Measurements from ENCODE around the gene VKORC1L1.

The VKORC1L1 gene

DNA sequence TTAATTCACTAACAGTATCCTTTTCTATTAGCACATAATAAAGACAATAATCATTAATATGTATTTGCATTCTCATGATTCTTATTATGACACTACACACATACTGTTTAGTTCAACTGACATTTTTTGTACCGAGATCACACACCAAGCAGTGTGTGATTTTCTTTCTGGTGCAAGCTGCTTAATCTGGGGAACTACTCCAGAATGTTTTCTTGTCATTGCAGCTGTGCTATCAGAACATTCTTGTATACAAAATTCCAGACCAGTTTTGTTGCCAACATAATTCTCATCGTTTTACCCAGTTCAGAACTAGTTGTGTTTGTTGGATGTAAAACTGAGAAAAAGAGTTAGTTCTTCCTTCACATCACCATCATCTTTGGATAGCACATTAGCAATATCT, 37.4 kb downstream of the VKORC1L1 start:
- Histone ChIP-seq H3K9me3 (ENCODE audit: control insufficient read depth in 2 of 2, low read length in 2 of 2) (no peaks in the 10 kb centered on the region), H3K9ac (ENCODE audit: low read length in 2 of 2) (no peak overlapping the region), H3K4me3 (ENCODE audit: low read length in 2 of 2) (no peak overlapping the region), H3K27ac (ENCODE audit: low read length) (no peak overlapping the region), H3K4me1 (ENCODE audit: control insufficient read depth, insufficient read depth, low read length) (no peaks in the 10 kb centered on the region), H3K36me3 (ENCODE audit: control insufficient read depth in 2 of 2, insufficient read depth in 2 of 2, low read length in 2 of 2) (no peaks in the 10 kb centered on the region), H3K27me3 (ENCODE audit: control insufficient read depth in 1 of 2, insufficient read depth in 2 of 2, low read length in 2 of 2) (no peaks in the 10 kb centered on the region)

DNA sequence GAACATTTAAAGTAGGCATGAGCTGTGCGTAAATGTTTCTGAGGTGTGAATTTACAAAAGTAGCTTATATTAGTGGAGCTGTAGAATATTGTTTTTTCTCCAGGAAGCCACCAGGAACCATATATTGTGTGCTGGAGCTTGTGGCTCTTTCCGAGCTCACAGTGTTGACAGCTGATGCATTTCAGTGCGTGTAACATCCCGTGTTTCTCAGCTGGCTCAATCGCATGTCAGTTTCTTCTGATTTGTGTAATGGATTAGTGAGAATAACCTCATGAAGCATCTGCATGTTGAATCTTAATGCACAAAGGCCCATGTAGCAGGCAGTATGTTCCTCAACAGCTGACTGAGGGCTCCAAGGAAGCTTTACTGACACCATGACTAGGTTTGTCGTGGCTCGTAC, 39.4 kb downstream of the VKORC1L1 start:
- H3K4me3 ChIP-seq (ENCODE audit: low read length in 2 of 2): no peak overlapping the region
- no peak overlapping the region for H3K27ac ChIP-seq (ENCODE audit: low read length)
- H3K4me1 ChIP-seq (ENCODE audit: control insufficient read depth, insufficient read depth, low read length): no peaks in the 10 kb centered on the region

DNA sequence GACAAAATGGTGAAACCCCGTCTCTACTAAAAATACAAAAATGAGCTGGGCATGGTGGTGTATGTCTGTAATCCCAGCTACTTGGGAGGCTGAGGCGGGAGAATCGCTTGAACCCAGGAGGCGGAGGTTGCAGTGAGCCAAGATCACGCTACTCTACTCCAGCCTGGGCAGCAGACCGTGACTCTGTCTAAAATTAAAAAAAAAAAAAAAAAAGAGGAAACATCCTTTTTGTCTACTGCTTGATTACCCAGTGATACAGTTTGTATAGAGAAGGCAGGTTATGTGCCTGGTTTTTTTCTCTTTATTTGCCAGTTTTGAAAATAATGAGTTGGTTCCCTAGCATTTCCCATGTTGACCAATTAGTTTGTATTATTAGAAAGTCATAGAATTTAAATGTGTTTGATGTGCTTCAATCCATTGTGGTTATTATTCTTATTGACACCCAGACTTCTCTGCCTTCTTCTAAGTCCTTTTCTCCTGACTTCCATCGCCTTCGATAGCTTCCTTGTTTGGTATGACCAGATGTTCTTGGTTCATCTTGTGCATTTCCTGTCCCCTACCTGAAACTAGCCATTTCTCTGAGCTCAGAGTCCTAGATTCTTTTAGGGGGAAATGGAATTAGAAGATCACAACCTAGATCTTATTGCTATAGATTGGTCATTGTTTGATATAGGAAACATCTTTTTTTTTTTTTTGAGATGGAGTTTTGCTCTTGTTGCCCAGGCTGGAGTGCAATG, 43.2 kb downstream of the VKORC1L1 start:
- Histone ChIP-seq H3K9ac (ENCODE audit: low read length in 2 of 2) (no peak overlapping the region), H3K9me3 (ENCODE audit: control insufficient read depth in 2 of 2, low read length in 2 of 2) (no peaks in the 10 kb centered on the region), H3K27ac (ENCODE audit: low read length) (no peak overlapping the region), H3K4me3 (ENCODE audit: low read length in 2 of 2) (no peak overlapping the region), H3K36me3 (ENCODE audit: control insufficient read depth in 2 of 2, insufficient read depth in 2 of 2, low read length in 2 of 2) (no peaks in the 10 kb centered on the region), H3K4me1 (ENCODE audit: control insufficient read depth, insufficient read depth, low read length) (no peaks in the 10 kb centered on the region), H3K27me3 (ENCODE audit: control insufficient read depth in 1 of 2, insufficient read depth in 2 of 2, low read length in 2 of 2) (no peaks in the 10 kb centered on the region)

More for the DNA sequence above, 39.4 kb downstream of the VKORC1L1 start:
- Histone ChIP-seq H3K36me3 (ENCODE audit: control insufficient read depth in 2 of 2, insufficient read depth in 2 of 2, low read length in 2 of 2) (no peaks in the 10 kb centered on the region), H3K27me3 (ENCODE audit: control insufficient read depth in 1 of 2, insufficient read depth in 2 of 2, low read length in 2 of 2) (no peaks in the 10 kb centered on the region), H3K9ac (ENCODE audit: low read length in 2 of 2) (no peak overlapping the region), H3K9me3 (ENCODE audit: control insufficient read depth in 2 of 2, low read length in 2 of 2) (no peaks in the 10 kb centered on the region)

DNA sequence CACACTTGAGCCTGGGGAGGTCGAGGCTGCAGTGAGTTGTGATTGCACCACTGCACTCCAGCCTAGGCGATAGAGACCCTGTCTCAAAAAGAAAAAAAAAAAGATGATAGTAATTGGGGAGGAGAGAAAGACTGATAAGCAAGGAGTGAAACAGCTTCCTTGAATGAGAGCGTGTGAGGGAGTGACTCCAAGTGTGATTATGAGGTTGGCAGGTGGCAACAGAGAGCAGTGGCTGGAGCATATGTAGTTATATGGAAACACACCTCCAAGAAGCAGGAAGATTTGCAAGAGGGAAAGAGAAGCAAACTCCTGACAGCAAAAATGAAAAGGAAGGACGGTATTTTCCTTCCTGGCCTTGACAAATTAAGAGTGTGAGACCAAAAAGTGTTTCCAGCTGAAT, 50.4 kb downstream of the VKORC1L1 start:
- H3K36me3 ChIP-seq (ENCODE audit: control insufficient read depth in 2 of 2, insufficient read depth in 2 of 2, low read length in 2 of 2): no peaks in the 10 kb centered on the region
- H3K9ac ChIP-seq (ENCODE audit: low read length in 2 of 2): no peak overlapping the region
- H3K9me3 ChIP-seq (ENCODE audit: control insufficient read depth in 2 of 2, low read length in 2 of 2): no peaks in the 10 kb centered on the region
- H3K4me1 ChIP-seq (ENCODE audit: control insufficient read depth, insufficient read depth, low read length): no peaks in the 10 kb centered on the region
- no peak overlapping the region for H3K4me3 ChIP-seq (ENCODE audit: low read length in 2 of 2)
- no peak overlapping the region for H3K27ac ChIP-seq (ENCODE audit: low read length)
- no peaks in the 10 kb centered on the region for H3K27me3 ChIP-seq (ENCODE audit: control insufficient read depth in 1 of 2, insufficient read depth in 2 of 2, low read length in 2 of 2)

DNA sequence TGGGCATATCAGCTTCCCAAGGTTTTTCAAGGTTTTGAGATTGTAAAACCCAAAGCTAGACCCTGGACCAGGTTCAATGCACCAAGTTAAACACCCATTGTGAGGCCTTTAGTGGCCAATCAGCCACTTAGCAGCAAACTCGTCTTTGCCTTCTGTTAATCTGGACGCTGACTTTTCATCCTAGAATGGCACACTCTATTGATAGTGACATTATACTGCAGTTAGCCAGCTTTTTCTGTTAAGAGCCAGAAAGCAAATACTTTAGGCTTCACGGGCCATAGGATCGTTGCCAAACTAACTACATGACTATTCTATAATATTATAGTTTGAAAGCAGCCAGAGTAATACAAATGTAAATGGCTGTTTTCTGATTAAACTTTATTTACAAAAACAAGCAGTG, 51.3 kb downstream of the VKORC1L1 start:
- Histone ChIP-seq H3K27ac (ENCODE audit: low read length) (no peak overlapping the region), H3K9ac (ENCODE audit: low read length in 2 of 2) (no peak overlapping the region), H3K27me3 (ENCODE audit: control insufficient read depth in 1 of 2, insufficient read depth in 2 of 2, low read length in 2 of 2) (no peaks in the 10 kb centered on the region), H3K9me3 (ENCODE audit: control insufficient read depth in 2 of 2, low read length in 2 of 2) (no peaks in the 10 kb centered on the region), H3K4me1 (ENCODE audit: control insufficient read depth, insufficient read depth, low read length) (no peaks in the 10 kb centered on the region), H3K36me3 (ENCODE audit: control insufficient read depth in 2 of 2, insufficient read depth in 2 of 2, low read length in 2 of 2) (no peaks in the 10 kb centered on the region), H3K4me3 (ENCODE audit: low read length in 2 of 2) (no peak overlapping the region)

- H3K9me3 ChIP-seq (ENCODE audit: control insufficient read depth in 2 of 2, low read length in 2 of 2): no peaks in the 10 kb centered on the region
- H3K4me3 ChIP-seq (ENCODE audit: low read length in 2 of 2): no peak overlapping the region
- no peaks in the 10 kb centered on the region for H3K4me1 ChIP-seq (ENCODE audit: control insufficient read depth, insufficient read depth, low read length)
- H3K9ac ChIP-seq (ENCODE audit: low read length in 2 of 2): no peak overlapping the region
- no peaks in the 10 kb centered on the region for H3K27me3 ChIP-seq (ENCODE audit: control insufficient read depth in 1 of 2, insufficient read depth in 2 of 2, low read length in 2 of 2)
- no peak overlapping the region for H3K27ac ChIP-seq (ENCODE audit: low read length)
- no peaks in the 10 kb centered on the region for H3K36me3 ChIP-seq (ENCODE audit: control insufficient read depth in 2 of 2, insufficient read depth in 2 of 2, low read length in 2 of 2)
Measured at GRCh38 chr7:65925040-65925439, 52.2 kb downstream of the VKORC1L1 start.

GRCh38 chr7:65926588-65926987, 53.7 kb downstream of the VKORC1L1 start:
- H3K9ac ChIP-seq (ENCODE audit: low read length in 2 of 2): no peak overlapping the region
- H3K36me3 ChIP-seq (ENCODE audit: control insufficient read depth in 2 of 2, insufficient read depth in 2 of 2, low read length in 2 of 2): no peaks in the 10 kb centered on the region
- no peak overlapping the region for H3K27ac ChIP-seq (ENCODE audit: low read length)
- no peaks in the 10 kb centered on the region for H3K4me1 ChIP-seq (ENCODE audit: control insufficient read depth, insufficient read depth, low read length)
- no peak overlapping the region for H3K4me3 ChIP-seq (ENCODE audit: low read length in 2 of 2)
- H3K27me3 ChIP-seq (ENCODE audit: control insufficient read depth in 1 of 2, insufficient read depth in 2 of 2, low read length in 2 of 2): no peaks in the 10 kb centered on the region
- H3K9me3 ChIP-seq (ENCODE audit: control insufficient read depth in 2 of 2, low read length in 2 of 2): no peaks in the 10 kb centered on the region

DNA sequence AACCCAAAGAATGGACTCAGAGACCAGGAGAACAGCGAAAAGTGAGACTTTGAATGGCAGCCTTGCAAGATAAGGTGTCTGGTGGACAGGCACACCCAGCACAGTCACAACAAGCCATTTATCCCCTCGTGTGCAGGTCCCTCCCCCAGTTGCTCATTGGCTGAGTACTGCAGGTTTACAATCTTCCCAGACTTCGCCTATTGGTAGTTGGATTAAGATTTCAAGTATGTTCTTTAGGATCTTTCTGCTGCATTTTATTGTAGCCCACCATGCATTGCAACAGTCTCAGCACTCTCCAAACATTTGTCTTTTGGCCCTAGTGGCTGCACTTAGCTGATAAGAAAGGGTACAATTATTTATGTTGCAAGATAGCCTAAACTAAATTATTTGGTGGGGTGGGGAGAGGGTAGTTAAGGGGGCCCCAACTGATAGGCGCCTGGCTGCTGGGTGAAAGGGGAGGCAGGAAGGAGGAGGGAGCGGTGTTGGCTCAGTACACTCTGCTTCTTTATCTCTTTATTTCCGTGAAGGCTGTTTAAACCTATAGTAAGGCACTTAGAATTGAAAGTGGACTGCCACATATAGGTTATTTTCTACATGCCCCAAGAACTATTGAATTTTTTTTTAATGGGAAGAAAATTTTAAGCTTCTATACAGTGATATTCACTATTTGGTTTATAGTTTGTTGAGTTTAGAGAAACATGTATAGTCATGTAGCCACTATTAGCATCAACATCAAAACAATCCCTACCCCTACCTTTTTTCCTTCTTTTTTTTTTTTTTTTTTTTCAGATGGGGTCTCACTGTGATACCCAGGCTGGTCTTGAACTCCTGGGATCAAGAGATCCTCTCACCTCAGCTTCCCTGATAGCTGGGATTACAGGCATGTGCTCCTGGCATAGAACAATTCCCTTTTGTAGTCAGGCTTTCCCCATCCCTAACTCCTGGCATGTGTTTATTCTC, 54.9 kb downstream of the VKORC1L1 start:
- H3K27ac ChIP-seq (ENCODE audit: low read length): no peak overlapping the region
- H3K4me3 ChIP-seq (ENCODE audit: low read length in 2 of 2): no peak overlapping the region
- H3K27me3 ChIP-seq (ENCODE audit: control insufficient read depth in 1 of 2, insufficient read depth in 2 of 2, low read length in 2 of 2): no peaks in the 10 kb centered on the region
- H3K9ac ChIP-seq (ENCODE audit: low read length in 2 of 2): no peak overlapping the region
- no peaks in the 10 kb centered on the region for H3K36me3 ChIP-seq (ENCODE audit: control insufficient read depth in 2 of 2, insufficient read depth in 2 of 2, low read length in 2 of 2)
- H3K4me1 ChIP-seq (ENCODE audit: control insufficient read depth, insufficient read depth, low read length): no peaks in the 10 kb centered on the region
- no peaks in the 10 kb centered on the region for H3K9me3 ChIP-seq (ENCODE audit: control insufficient read depth in 2 of 2, low read length in 2 of 2)

DNA sequence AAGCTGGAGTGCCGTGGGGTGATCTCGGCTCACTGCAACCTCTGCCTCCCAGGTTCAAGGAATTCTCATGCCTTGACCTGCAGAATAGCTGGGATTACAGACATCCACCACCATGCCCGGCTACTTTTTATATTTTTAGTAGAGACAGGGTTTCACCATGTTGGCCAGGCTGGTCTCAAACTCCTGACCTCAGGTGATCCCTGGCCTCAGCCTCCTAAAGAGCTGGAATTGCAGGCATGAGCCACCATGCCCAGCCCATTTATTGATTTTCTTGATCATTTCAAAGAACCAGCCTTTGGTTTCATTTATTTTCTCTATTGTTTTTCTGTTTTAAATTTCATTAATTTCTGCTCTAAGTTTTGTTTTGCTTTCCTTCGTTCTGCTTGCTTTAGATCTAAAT, 58.8 kb downstream of the VKORC1L1 start:
- Histone ChIP-seq H3K27me3 (ENCODE audit: control insufficient read depth in 1 of 2, insufficient read depth in 2 of 2, low read length in 2 of 2) (no peaks in the 10 kb centered on the region), H3K4me3 (ENCODE audit: low read length in 2 of 2) (no peak overlapping the region), H3K36me3 (ENCODE audit: control insufficient read depth in 2 of 2, insufficient read depth in 2 of 2, low read length in 2 of 2) (no peaks in the 10 kb centered on the region), H3K27ac (ENCODE audit: low read length) (no peak overlapping the region), H3K9me3 (ENCODE audit: control insufficient read depth in 2 of 2, low read length in 2 of 2) (no peaks in the 10 kb centered on the region), H3K9ac (ENCODE audit: low read length in 2 of 2) (no peak overlapping the region), H3K4me1 (ENCODE audit: control insufficient read depth, insufficient read depth, low read length) (no peaks in the 10 kb centered on the region)

GRCh38 chr7:65937296-65937695, 64.4 kb downstream of the VKORC1L1 start:
- H3K36me3 ChIP-seq (ENCODE audit: control insufficient read depth in 2 of 2, insufficient read depth in 2 of 2, low read length in 2 of 2): no peaks in the 10 kb centered on the region
- H3K4me3 ChIP-seq (ENCODE audit: low read length in 2 of 2): no peak overlapping the region
- H3K9me3 ChIP-seq (ENCODE audit: control insufficient read depth in 2 of 2, low read length in 2 of 2): no peaks in the 10 kb centered on the region
- no peaks in the 10 kb centered on the region for H3K27me3 ChIP-seq (ENCODE audit: control insufficient read depth in 1 of 2, insufficient read depth in 2 of 2, low read length in 2 of 2)
- H3K9ac ChIP-seq (ENCODE audit: low read length in 2 of 2): no peak overlapping the region
- H3K27ac ChIP-seq (ENCODE audit: low read length): no peak overlapping the region
- H3K4me1 ChIP-seq (ENCODE audit: control insufficient read depth, insufficient read depth, low read length): no peaks in the 10 kb centered on the region
